GM12865 (cell line): Measurements from ENCODE around the gene MRPL50.

Source experiments
- DNase-seq: peaks from one replicate; pipeline ENCODE4 v3.0.0; 2010; ENCODE audit warnings: low read depth
- H3K4me3 ChIP-seq: 2 replicates; pipeline ENCODE4 v1.5.1; 2011; ENCODE audit warnings: mild to moderate bottlenecking, low read depth, low read length, control low read depth
- TF ChIP-seq, protein P1 (sequence below): IDR thresholded peaks from 2 replicates; pipeline ENCODE4 v1.5.1; 2011; ENCODE audit warnings: low read length, control low read depth, low read depth, inconsistent platforms; ENCODE audit not compliant: insufficient read depth; ENCODE audit errors: missing control alignments

The MRPL50 gene

GRCh38 chr9:101398068-101398929, at the start of gene MRPL50, which contains the start of gene ZNF189:
Gene MRPL50 (minus strand): TSS chr9:101398618. CDS start chr9:101398592, 26 bp downstream.
Gene ZNF189 (plus strand): TSS chr9:101398851. CDS start chr9:101399157, 306 bp downstream.
- peak; percentile 99 for DNase-seq
- H3K4me3 ChIP-seq: peak within 1 kb of the TSS; percentile 87
- TF ChIP-seq, protein P1, sequence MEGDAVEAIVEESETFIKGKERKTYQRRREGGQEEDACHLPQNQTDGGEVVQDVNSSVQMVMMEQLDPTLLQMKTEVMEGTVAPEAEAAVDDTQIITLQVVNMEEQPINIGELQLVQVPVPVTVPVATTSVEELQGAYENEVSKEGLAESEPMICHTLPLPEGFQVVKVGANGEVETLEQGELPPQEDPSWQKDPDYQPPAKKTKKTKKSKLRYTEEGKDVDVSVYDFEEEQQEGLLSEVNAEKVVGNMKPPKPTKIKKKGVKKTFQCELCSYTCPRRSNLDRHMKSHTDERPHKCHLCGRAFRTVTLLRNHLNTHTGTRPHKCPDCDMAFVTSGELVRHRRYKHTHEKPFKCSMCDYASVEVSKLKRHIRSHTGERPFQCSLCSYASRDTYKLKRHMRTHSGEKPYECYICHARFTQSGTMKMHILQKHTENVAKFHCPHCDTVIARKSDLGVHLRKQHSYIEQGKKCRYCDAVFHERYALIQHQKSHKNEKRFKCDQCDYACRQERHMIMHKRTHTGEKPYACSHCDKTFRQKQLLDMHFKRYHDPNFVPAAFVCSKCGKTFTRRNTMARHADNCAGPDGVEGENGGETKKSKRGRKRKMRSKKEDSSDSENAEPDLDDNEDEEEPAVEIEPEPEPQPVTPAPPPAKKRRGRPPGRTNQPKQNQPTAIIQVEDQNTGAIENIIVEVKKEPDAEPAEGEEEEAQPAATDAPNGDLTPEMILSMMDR: no peak

GRCh38 chr9:101446732-101447131, 48.3 kb upstream of the MRPL50 start:
- DNase-seq: no peak
- no peak overlapping the region for H3K4me3 ChIP-seq
- TF ChIP-seq, protein P1: no peak

GRCh38 chr9:101445353-101446029, 47.1 kb upstream of the MRPL50 start:
- TF ChIP-seq, protein P1: no peak
- DNase-seq: no peak
- no peak overlapping the region for H3K4me3 ChIP-seq

- no peak for DNase-seq
- H3K4me3 ChIP-seq: no peak overlapping the region
- TF ChIP-seq, protein P1: no peak
These were observed 45.0 kb upstream of the MRPL50 start for GRCh38 chr9:101443364-101443771.

GRCh38 chr9:101442736-101443135, 44.3 kb upstream of the MRPL50 start:
- TF ChIP-seq, protein P1: no peak
- no peak for DNase-seq
- no peak overlapping the region for H3K4me3 ChIP-seq

- no peak overlapping the region for H3K4me3 ChIP-seq
- TF ChIP-seq, protein P1: no peak
- DNase-seq: no peak
These were observed 43.9 kb upstream of the MRPL50 start for GRCh38 chr9:101442318-101442717.
